Stimulated activated CD4-positive, alpha-beta T cell treated with anti-CD3 and anti-CD28 coated beads, TNF-alpha, amount 100 ng/mL, for 1 hour (primary cell): Measurements from ENCODE around the gene GPRASP3.
"Not testable (repeated sequence)": the region's sequence is repeated elsewhere in the genome, so short reads cannot be mapped to it uniquely, and the experiment has no call there.

Source experiments
- DNase-seq, 3 donors: peaks; one replicate each; pipeline ENCODE4 v3.0.0-alpha.2; 2020; ENCODE audit warnings: low read depth in 3 of 3, low spot score in 1 of 3

The GPRASP3 gene, protein sequence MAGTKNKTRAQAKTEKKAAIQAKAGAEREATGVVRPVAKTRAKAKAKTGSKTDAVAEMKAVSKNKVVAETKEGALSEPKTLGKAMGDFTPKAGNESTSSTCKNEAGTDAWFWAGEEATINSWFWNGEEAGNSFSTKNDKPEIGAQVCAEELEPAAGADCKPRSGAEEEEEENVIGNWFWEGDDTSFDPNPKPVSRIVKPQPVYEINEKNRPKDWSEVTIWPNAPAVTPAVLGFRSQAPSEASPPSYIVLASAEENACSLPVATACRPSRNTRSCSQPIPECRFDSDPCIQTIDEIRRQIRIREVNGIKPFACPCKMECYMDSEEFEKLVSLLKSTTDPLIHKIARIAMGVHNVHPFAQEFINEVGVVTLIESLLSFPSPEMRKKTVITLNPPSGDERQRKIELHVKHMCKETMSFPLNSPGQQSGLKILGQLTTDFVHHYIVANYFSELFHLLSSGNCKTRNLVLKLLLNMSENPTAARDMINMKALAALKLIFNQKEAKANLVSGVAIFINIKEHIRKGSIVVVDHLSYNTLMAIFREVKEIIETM

DNA sequence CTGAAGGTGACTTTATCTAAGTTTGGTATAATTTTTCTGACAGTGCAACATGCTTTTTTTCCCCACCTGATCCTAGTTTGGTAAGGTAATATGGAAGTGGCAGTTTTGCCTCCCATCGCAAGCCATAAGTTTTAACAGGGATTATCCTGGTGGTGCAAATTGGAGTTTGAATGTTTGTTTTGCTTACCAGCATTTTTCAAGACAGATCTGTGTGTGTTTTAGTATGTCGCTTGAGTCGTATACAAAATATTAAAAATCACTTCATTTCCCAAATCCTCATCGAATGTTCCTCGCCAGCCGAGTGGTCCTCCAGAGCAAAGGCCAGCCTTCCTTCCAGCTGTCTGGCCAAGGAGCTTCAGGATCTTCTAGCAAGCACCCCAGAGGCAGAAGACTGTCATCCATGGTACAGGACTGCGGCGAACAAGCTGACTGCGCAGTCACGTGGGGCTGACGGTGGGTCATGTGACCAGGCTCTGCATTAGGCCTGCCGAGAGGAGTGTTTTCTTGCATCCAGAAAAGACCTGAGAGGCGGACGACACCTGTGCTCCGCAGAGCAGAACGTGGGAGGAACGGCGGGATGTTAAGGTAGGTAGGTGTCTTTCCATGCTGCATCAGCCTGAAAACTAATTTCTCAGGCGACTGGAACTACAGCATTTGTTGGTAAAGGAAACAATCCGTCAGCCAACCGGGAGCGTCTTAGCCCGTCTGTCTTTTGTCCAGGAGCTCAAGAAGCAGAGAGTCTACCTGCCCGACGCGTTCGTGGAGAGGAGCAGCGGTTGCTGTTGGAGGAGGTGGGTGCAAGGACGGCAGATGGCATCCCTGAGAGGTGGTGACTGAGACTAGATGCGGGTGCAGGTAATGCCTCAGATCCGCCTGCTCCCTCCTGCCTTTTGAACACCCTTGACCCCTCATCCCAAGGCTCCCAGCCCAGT lies at the start of gene GPRASP3:
GPRASP3 (plus strand) TSS at position 507 of the 932 bp plus-strand sequence. CDS start 28,253 bp downstream, outside the sequence.
- peak; percentile 12 to 50 (median 33) for DNase-seq

DNA sequence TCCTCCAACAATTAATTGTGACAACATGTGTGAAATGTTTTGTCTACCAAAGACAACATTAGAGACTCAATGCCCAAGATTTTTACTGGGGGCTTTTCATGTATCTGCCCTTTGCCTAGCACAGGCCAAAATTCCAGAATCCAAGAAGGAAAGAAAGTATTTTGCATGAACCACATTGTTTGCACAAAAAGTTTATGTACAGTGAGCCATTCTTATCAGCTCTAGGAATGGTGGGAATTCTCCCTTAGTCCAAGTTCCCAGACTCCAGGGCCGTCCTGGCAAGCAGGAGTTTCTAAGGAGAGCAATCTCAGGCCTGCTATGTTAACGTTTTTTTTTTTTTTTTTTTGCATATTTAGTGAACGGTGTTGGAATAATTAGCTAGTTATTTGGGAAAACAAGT lies 47.7 kb upstream of the GPRASP3 start:
- no peak for DNase-seq

DNA sequence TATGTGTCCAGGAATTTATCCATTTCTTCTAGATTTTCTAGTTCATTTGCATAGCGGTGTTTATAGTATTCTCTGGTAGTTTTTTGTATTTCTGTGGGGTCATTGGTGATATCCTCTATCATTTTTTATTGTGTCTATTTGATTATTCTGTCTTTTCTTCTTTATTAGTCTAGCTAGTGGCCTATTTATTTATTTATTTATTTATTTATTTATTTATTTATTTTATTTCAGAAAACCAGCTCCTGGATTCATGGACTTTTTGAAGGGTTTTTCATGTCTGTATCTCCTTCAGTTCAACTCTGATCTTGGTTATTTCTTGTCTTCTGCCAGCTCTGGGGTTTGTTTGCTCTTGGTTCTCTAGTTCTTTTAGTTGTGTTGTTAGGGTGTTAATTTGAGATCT lies 43.1 kb upstream of the GPRASP3 start:
- not testable (repeated sequence) for DNase-seq

DNA sequence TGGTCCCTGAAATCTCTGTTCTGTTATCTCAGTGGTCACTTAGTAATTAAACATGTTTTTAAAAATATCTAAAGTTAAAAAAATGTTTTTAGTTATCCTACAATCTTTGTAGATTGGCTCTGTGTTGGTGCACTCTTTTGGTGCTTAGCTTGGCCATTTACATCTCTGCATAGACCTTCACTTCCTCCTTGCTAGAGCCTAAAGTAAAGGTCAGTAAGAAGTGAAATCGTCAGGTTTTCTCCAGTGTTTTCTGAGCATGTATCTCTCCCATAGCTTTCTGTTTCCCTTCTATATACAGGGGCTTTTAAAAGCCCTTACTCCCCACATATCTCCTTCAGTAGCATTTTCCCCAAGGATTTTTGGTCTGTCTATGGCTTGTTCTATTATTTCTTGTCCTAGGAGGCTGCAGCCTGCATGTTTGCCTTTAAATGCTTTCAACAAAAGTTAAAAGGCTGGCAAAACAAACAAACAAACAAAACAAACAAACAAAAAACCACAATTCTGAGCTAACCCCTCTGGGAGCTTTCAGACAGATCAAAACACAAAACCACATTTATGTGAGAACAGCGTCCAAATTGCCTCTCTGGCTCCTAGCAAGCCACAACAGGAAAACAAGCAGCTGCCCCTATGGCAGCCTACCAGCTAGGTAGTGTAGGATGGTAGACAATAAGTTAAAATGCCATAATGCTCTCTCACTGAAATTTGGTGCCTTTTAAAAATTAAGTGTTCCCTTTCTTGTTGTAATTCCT lies 35.6 kb upstream of the GPRASP3 start:
- no peak for DNase-seq

DNA sequence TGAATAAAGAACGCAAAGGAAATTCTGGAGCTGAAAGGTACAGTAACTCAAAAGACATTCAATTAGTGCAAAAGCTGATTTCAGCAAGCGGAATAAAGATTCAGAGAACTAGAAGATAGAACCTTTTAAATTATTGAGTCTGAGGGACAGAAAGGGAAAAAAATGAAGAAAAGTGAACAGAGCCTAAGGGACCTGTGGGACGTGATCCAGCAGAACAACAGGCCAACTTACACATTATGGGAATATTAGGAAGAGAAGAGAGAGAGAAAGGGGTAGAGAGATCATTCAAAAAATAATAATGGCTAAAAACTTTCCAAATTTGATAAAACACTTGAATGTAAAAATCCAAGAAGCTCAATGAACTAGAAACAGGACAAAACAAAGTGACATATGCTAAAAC lies 25.8 kb upstream of the GPRASP3 start:
- no peak for DNase-seq

DNA sequence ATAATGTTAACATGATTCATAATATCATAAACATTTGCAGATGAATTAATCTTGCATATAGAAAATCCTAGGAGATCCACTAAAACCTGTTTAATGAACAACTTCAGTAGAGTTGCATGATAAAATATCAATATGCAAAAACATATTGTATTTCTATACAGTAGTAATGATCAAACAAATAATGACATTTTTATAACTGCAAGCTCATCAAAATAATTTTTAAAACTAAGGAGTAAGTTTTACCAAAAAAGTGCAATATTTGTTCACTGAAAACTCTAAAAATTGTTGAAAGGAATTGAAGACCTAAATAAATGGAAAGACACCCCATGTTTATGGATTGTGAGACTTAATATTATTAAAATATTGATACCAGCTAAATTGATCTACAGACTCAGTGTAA lies 24.2 kb upstream of the GPRASP3 start:
- DNase-seq = no peak

DNA sequence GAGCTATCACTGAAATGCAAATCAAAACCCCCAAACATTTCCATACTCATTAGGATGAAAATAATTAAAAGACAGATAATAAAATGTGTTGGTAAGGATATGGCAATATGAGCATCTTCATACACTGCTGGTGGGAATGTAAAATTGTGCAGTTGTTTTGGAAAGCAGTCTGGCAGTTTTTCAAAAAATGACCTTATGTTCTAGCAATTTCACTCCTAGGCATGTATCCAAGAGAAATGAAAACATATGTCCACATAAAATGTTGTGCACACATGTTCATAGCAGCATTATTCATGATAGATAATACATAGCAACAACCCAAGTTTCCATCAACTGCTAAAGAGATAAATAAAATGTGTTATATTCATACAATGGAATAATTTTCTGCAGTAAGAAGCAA lies 23.0 kb upstream of the GPRASP3 start:
- no peak for DNase-seq

DNA sequence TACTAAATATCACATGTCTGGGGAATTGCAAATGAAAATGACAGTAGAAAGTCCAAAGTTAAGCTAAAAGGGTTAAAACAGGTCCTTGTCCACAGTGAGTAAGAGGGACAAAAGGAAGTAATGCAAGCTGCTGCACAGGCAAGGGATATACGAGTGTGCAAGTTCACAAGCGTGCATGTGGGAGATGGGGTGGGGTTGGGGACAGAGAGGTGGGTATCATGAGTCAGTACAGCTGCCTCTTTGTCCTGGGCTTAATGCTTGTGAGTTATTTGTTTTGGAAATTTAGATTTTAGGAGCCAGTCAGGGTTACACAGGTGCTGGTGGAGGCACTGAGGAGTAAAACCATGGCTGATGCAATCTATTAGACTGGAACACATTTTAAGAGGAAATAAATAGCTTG lies 11.6 kb upstream of the GPRASP3 start:
- DNase-seq = no peak

DNA sequence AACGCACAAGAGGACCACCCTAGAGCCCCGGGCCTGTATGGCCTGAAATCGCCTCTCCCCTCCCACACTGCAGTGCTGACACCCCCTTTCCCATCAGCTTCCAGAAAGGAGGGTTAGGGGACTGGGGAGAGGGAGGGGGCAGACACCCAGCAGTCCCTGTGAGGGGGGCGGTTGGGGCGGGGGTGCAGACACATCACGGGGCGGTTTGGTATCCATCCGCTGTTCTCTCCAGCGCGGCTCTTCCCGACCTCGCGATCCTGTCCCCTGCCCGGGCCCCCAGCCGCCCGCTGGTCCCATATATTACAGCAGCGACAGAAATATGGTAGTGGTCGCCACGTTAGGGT lies 8.7 kb upstream of the GPRASP3 start:
- no peak for DNase-seq

DNA sequence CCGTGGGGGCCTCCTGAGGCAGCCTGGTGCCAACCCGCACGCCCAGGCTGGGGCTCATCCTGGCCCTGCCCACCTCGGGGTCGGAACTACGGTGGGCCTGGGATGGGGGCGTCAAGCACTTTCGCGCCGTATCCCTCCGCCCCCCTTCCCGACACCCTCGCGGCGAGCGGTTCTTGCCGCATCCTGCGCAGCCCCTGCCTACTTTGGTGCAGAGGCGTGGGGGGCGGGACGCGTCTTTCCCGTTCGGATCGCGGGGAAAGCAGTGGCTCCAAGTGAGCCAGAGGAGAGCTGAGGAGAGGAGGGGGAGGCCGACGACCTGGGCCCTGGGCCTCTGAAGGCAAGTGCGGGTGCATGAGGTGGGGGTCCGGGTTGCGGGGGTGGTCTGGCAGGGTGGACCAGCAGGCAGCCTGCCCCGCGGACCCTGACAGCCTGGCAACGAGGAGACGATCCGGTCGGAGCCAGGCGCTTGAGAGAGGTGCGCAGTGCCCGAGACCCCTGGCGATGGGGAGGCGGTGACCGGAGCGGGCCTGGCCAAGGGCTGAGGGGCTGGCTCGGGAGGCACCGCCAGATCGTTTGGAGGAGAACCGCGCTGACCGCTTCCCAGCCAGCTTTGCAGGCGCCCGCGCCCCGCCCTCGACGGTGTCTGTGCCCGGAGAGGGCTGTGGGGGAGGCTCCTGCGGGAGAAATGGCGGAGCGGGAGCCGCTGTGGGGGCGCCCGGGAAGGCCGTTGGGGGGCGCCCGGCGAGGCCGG lies 8.2 kb upstream of the GPRASP3 start, which contains the start of gene GPRASP2:
GPRASP2 (plus strand) TSS at position 233 of the 751 bp plus-strand sequence. CDS start 2,422 bp downstream, outside the sequence.
- DNase-seq = no peak

DNA sequence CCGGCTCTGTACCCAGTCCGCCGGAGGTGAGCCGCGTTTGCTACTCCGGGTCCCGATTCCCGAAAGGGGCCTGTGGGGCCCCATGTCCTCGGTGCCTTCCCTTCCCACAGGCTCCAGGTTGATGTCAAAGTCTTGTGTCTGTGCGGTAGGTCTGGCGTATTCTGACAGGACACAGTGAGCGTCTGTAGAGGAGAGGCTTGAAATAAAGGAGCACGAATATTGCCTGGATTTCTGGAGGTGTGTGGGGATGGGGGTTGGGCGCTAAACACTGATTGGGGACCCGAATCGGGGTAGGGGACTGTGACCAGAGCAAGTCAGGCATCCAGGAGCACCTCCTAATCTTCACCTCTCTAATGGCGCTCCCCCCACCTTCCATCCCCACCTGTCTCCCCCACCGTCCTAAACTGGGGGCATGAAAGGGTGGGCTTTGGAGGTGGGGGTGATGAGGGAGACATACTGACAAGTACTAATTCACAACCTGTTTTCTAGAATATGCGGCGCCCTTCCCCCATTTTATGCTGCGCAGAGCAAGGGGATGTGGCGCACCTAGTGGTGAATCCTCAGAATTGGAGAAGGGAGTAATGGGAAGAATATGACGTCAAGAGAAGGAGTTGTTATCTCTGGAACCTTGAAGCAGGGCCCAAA lies 7.4 kb upstream of the GPRASP3 start:
- DNase-seq = no peak

DNA sequence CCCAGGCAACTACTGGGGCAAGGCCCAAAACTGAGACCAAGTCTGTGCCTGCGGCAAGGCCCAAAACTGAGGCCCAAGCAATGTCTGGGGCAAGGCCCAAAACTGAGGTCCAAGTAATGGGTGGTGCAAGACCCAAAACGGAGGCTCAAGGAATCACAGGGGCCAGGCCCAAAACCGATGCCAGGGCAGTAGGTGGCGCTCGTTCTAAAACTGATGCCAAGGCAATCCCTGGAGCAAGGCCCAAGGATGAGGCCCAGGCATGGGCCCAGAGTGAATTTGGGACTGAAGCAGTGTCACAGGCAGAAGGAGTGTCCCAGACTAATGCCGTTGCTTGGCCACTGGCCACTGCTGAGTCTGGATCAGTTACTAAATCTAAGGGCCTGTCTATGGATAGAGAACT lies 5.5 kb upstream of the GPRASP3 start:
- DNase-seq = no peak

DNA sequence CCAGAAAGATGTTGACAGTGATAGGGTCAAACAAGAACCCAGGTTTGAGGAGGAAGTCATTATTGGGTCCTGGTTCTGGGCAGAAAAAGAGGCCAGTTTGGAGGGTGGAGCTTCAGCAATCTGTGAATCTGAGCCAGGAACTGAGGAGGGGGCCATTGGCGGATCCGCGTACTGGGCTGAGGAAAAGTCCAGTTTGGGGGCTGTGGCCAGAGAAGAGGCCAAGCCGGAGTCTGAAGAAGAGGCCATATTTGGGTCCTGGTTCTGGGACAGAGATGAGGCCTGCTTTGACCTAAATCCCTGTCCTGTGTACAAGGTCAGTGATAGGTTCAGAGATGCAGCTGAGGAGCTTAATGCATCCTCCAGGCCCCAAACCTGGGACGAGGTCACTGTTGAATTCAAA lies 4.6 kb upstream of the GPRASP3 start:
- no peak for DNase-seq

DNA sequence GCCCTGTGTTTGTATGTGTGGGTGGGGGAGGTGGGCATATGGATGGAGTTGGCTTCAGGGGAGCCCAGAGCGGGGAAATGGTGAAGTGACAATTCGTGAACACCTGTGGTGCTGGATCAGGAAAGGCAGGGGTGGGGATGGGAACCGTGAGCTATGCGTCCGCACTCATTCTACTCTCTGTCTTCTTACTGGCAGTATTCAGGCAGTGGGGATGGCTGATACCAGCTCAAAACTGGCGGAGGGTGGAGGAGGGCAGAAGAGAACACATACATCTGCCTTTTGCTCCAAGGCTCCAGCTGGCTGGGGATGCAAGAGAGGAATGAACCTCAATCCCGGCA lies 595 bp downstream of the GPRASP3 start:
- not testable (repeated sequence) for DNase-seq

DNA sequence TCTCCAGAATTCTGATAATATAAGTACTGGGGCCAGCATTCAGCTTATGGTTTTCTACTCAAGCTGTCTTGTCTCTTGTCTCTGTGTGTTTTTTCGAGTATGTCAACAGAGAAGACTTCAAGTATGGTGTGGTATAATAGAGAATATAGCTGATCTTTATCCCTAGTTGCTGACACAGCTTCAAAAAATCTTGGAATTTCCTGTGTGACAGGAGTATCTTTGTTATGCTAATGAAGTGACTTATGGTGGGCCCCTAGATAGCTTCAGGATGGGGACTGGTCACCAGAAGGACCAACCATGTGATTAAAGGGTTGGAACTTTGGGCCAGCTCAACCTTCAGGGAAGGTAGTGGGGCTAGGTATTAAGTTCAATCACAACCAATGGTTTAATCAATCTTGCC lies 2.9 kb downstream of the GPRASP3 start:
- no peak for DNase-seq

DNA sequence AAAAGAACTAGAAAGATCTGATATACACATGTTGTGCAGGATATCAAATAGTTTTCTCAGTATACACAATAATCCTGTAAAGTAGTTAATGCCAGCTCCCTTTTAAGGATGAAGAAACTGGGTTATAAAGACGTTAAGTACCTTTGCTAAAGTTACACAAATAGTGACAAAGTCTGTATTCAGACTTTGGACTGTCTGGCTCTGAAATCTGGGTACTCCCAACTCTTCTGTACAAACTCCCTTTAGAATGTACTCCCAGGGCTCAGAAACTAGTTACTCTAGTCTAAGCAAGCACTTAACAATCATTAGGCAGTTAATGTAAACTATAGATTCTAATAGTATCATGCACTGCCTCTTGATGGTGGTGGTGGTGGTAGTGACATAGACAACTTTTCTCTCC lies 7.2 kb downstream of the GPRASP3 start:
- no peak for DNase-seq

DNA sequence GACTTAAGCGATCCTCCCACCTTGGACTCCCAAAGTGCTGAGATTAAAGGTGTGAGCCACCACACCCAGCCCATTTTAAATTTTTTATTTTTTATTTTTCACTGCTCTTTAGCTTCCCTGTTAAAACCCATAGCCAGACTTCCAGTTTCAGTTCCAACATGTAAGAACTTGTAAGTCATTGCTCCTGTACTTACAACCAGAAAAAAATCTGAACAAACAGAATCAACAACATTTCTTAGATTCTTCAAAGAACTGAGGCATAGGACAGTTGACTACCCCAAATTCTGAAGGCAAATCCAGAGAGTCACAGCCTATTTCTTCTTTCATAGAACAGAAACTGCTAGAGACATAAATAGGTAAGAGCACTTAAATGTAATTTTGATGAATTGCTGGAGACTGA lies 8.1 kb downstream of the GPRASP3 start:
- DNase-seq = no peak

DNA sequence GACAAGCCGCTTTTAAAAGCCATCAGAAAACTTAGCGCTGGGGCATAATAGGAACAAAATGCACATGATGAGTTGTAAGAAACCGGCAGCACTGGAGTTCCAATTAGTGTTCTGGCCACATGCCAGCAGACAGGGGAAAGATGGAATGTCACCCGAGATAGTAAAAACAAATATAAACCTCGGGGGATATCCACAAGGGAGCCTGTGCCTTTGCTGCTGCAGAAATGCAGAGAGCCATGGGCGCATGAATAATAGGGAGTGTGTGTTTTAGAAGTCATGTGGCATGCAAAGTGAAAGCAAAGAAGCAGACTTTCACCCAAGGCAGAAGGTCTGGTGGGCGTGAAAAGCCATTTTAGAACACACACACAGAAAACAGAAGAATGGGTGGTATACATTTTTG lies 19.1 kb downstream of the GPRASP3 start:
- DNase-seq = no peak

DNA sequence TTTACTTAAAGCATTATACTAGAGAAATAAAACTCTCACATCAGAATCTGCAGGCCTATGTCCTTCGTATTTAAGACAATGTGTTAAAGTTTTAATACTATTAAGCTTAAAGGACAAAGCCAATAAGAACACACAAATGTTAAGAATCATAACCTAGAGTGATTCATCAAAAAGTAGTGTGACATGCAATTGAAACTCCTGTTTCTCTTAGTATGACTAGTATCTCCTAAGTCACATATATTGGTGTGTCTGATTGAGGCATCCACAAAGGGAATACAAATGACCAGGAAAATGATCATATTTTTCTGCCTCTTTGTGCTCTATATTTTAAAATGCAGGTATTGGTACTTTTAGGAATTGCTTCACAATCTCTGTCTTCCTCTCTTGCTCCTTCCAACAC lies 23.8 kb downstream of the GPRASP3 start:
- DNase-seq = no peak

DNA sequence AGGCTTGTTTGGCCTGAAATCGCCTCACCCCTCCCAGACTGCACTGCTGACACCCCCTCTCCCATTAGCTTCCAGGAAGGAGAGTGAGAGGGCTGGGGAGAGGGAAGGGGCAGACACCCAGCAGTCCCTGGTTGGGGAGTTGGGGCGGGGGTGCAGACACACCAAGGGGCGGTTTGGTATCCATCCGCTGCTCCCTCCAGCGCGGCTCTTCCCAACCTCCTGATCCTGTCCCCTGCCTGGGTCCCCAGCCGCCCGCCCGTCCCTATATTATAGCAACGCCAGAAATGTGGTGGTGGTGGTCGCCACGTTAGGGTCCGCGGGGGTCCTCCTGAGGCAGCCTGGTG lies 24.9 kb downstream of the GPRASP3 start:
- no peak for DNase-seq
